ENCODE data around the gene ATP11B.

Gene ATP11B

DNA sequence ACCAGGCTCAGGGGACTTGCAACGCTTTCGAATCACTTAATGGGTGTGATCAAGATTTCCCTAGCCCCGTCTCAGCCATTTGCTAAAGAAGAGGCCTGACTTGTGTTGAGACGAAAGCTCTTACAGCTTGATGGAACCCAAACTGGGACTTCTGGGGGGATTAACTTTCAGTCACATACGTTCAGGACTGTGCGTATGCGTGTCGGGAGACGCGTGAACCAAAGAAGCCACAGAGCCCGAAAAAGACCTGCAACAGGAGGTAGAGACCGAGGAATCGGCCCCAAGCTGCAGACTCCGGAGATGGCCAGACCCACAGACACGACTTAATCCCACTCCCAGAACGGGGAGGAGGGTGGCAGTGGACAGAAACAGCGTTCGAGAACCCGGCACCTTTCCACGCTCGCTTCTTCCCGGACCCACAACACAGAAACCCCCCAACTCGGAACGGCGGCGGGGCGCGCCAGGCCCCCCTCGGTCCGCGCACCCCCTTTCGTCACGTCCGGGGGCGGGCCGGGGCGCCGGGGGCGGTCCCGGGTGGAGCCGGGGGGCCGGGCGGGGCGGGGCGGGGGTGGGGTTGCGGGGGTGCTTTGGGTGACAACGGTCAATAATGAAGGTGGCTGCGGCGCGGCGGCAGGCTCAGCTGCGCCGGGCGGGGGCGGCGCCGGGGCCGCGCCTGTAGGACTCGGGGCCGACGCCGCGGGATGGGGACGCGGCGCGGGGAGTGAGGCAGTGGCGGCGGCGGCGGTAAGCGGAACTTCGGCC lies at the start of gene ATP11B:
ATP11B (plus strand) TSS at position 604 of the 762 bp plus-strand sequence. CDS start 256 bp downstream, outside the sequence.
- DNase-seq (ENCODE audit: low read depth in 1 of 2, low spot score in 1 of 2), result peak; percentile 62 to 66

DNA sequence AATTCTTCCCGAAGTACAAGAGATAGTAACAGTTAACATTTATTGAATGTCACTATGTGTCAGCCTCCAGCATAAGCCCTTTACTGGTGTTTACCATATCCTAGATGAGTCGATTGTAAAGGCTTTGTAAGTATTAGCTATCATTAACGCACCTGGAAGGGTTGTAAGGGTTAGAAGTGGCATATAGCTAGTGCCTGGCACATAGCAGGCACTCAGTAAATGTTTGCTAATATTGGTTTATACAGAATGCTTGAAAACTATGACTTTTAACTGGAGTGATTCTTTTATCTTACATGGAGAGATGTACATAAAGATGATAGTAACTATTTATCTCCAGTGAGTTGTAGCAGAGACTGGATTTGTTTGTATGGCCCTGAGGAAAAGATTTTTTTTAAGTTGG lies 46.3 kb upstream of the ATP11B start:
- DNase-seq (ENCODE audit: low read depth in 1 of 2, low spot score in 1 of 2), result no peak

DNA sequence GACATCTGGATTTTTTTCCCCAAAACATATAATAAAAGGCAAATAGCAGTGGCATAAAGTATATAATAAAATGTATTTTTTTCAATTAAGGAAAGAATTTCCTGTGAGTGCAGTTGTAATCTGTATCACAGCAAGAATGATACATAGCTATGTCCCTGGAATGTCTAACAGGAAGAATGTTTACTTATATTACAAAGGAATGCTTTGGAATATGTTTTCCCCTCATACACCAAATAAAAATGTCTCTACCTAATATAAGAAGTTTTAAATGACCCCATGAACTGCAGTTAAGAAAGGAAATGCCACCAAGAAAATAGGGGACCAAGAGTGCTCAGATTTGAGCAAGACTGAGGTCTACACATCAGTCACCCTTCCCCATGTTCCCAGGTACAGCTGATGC lies 38.0 kb upstream of the ATP11B start:
- no peak for DNase-seq (ENCODE audit: low read depth in 1 of 2, low spot score in 1 of 2)

DNA sequence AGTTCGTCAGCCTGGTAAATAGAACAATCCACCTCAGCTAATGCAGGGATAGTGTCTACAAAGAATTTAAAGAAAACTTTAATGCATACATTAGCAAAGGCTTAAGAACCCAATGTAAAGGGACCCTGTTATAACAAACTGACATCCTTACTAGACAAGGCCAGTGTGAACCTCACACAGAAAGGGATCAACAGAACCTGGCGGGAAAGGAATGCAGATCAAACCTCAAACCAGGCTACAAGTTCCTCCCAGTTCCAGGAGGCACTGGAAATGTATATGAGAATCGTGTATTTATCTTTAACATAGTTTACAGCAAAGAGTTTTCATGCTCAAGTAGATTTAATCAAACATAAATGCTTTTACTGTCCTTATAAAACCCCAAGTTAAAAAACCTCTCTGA lies 37.6 kb upstream of the ATP11B start:
- DNase-seq (ENCODE audit: low read depth in 1 of 2, low spot score in 1 of 2), result no peak

DNA sequence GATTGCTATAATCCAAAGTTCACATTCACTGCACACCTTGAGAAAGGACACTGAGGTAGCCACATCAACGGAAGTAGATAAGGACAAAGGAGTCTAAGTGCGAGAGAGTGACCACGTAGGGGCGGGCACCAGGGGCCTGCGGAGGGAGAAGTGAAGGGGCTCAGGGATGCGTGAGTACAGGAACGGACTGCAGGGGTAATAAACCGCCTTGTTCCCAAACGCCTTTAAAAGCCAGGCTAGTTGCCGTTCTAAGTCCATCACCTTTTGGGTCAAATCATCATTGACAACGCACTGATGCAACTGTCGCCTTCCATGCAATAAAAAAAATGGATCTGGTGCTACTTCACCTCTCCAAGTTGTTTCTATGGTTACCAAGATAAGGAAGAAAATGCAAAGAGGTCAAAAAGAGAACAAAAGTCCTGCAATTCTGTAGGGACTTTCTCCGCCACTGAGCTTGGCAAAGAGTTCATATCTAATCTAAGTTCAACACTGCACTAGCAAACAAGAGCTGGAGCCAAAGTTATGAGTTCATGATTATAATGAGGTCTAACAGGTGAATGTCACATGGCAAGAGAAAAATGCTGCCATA lies 32.6 kb upstream of the ATP11B start:
- no peak for DNase-seq (ENCODE audit: low read depth in 1 of 2, low spot score in 1 of 2)

DNA sequence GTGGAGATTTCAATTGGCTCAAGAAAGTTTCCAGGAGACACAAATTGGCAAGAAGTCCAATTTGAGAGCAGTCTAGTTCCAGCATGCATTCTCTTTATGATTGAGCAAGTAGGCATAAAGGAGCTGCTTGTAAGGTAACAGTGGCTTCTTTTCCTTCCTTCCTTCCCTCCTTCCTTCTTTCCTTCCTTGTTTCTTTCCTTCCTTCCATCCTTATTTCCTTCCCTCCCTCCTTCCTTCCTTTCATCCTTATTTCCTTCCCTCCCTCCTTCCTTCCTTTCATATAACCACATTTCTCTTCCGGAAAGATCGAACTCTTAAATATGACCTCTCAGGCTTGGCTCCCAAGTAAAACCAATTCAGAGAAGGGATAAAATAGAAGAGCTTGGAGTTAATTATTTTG lies 29.4 kb upstream of the ATP11B start:
- DNase-seq (ENCODE audit: low read depth in 1 of 2, low spot score in 1 of 2), result no peak

DNA sequence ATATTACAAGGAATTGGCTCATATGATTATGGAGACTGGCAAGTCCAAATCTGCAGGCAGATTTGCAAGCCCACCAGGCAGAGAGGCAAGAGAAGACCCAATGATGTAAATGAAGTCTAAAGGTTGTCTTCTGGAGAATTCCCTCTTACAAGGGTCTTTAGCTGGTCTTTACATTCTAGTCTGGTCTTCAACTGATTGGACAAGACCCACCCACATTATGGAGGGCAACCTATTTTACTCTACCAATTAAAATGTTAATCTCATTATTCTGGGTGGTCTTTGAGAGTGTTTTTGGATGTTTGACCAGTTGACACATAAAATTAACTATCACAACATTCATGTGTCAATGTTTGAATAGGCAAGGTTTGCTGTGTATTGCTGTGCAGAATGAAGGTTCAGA lies 28.0 kb upstream of the ATP11B start:
- no peak for DNase-seq (ENCODE audit: low read depth in 1 of 2, low spot score in 1 of 2)

DNA sequence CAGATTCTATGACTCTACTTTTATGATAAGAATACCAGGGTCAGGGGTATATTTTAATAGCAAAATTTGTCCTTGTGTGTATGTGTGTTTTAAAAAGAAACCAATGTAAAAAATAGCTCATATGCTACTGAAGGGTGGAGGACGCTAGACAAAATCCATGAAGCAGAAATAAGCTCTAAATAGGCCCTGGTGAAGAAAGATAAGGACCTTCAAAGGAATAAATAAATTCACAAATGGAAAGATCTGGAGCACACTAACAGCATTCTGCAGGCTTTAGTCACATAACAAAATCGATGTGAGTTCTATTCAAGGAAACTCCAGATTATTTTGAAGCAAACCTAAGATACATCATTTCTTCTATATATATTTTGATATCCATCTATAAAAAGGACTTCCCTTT lies 27.2 kb upstream of the ATP11B start:
- DNase-seq (ENCODE audit: low read depth in 1 of 2, low spot score in 1 of 2), result no peak

DNA sequence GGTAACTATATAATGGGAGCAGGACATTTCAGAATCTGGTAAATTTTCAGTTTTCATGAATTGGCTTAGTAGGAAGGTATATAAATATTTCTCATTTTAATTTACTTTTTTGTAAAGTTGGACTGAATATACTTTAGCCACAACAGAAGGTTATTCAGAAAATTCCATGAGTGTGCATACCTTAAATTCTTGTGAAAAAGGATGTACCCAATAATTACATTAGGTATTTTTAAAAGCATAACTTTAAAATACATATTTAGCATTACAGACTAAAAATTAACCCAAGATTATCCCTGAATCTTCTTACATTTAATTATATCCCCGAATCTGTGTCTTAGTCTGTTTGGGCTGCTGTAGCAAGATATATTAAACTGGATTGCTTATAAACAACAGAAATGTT lies 24.9 kb upstream of the ATP11B start:
- DNase-seq (ENCODE audit: low read depth in 1 of 2, low spot score in 1 of 2), result no peak

DNA sequence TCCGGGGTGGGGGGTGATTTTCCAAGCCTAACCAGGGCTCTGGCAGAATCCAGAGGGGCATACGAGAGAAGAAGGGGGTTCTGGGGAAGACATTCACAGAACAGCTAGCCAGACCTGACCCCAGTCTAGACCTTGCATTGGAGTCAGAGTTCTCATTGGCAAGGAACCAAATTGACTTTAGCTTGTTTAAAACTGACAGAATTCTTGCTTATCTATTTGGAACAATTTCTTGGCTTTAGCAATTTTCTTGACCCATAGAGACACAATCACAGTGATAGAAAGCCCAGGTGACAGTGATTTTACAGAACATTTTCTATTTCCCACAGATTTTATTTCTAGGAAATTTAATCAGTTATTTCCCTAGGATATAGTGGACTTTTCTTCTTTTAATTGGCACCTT lies 23.6 kb upstream of the ATP11B start:
- no peak for DNase-seq (ENCODE audit: low read depth in 1 of 2, low spot score in 1 of 2)

DNA sequence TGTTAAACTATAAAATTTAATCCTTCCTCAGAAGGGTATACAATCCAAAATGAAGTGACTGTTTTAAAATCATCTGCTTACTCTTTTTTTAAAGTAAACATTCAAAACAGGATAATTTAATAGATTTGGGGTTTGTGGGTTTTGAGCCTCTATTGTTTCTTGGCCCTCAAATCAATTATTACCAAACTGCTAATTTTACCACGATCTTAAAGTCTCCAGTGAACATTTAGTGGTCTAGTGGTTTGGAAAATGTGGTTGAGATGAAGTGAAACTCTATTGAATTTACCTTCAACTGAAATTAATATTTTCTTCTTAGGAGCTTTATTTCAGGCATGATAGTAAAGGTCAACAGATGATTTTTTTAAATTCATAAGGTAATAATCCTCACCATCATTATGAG lies 11.2 kb upstream of the ATP11B start:
- no peak for DNase-seq (ENCODE audit: low read depth in 1 of 2, low spot score in 1 of 2)

DNA sequence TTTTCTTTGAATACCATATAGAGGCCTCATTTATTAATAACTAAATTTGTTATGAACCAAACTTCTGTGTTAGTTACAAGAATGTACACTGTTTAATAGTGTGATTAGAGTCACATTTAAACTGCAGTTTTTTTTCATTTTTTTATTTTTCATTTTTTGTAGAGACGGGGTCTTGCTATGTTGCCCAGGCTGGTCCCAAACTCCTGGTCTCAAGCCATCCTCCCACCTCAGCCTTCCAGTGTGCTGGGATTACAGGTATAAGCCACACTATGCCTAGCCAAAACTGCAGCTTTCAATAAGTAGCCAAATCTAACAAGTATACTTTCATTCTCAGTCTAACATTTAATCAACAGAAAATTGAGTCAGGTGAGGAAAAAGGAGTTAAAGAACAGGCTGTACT lies 10.2 kb upstream of the ATP11B start:
- DNase-seq (ENCODE audit: low read depth in 1 of 2, low spot score in 1 of 2), result no peak

DNA sequence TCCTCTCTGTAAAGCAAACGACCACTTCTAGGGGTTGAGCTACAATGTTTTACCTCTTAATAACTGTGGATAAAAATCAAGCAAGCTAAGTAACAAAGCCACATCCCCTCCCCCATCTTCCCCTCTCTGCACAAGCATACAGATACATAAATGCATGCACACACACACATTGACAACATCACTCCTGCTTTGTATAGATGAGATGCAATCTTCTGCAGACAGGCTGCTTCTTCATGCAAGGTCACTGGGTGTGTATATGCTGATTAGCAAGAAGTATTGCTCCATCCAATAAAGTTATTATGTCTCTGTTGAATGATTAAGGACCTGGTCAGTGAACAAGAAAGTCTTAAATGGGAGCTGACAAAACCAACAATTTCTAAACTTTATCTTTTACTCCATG lies 8.8 kb upstream of the ATP11B start:
- no peak for DNase-seq (ENCODE audit: low read depth in 1 of 2, low spot score in 1 of 2)

DNA sequence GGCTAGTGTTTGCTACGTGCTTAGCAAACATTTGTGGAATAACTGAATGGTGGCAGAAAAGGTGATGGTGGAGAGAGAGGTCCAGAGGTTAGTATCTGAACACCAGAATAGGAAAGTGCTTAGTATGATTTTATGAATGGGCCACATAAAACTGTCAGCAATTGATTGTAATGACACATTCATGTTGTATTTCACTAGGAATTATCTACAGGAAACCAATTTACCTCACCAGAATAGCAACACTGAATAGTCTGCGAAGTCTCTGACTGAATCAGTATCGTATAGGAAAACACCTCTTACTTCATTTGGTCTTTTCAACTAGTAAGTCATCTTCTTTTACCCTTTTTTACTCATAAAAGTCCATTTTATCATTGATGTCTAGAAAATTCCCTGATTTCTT lies 8.2 kb upstream of the ATP11B start:
- no peak for DNase-seq (ENCODE audit: low read depth in 1 of 2, low spot score in 1 of 2)

DNA sequence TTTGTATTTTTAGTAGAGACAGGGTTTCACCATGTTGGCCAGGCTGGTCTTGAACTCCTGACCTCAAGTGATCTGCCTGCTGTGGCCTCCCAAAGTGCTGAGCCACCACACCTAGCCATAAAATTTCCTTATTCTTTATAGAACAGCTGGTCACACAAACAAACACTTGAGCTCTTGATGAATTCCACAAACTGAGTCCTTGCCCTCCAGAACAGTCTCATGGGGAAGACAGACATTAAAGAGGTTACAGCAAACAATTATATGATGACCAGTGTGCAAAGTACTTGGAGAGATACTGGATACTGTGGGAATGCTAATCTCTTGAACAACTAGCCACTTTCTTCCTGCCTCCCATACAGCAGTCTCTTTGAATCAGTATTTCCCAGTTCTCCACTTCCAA lies 7.5 kb upstream of the ATP11B start:
- DNase-seq (ENCODE audit: low read depth in 1 of 2, low spot score in 1 of 2), result no peak

DNA sequence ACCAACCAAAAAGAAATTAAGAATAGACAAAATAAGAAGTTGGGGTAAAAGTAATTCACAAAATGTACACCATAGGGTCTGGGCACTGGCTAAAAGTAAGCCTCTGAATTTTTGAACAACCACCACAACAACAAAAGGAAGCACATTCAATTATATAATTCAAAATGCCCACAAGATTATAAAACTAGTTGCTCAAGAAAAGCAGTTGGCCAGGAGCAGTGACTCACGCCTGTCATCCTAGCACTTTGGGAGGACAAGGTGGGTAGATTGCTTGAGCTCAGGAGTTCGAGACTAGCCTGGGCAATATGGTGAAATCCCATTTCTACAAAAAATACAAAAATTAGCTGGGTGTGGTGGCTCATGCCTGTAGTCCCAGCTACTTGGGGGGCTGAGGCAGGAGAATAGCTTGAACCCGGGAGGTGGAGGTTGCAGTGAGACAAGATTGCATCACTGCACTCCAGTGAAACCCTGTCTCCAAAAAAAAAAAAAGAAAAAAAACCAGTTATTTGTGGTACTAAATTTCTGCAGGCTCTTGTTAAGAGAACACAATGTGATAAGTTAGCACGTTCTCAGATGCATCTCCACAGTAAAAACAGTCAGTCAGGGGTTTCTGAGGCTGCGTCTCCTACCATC lies 6.6 kb upstream of the ATP11B start:
- DNase-seq (ENCODE audit: low read depth in 1 of 2, low spot score in 1 of 2), result no peak

DNA sequence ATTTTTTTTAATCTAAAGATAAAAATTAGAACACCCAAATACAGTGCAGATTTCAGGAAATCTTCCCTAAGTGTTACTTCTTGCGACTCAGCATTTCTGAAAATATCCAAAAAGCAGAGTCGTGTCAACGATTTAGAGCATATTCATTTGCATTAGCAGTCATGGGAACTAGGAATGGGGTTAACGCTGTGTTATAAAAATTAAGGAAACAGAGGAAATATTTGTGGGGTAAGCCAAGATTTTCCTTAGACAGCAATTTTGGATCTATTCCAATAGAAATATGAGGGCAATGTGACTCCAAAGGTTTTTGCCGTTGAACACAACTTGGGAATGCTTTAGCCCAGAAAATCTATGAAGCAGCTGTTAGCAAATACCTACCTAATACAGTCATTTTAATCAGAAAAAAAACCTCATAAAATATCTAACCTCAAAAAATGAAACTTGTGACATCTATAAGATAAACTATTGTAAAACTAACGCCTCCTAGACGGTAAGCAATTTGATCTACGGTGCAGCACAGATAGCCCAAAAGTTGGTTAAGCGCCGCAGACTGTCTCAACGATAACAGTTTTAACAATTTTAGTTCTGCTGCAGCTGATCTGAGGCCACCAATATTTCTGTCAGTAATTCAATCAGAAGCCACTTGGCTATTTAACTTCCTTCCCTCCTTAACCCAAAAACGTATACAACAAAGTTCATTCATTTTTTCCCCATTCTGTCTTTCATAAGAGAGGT lies 5.8 kb upstream of the ATP11B start:
- DNase-seq (ENCODE audit: low read depth in 1 of 2, low spot score in 1 of 2), result no peak

DNA sequence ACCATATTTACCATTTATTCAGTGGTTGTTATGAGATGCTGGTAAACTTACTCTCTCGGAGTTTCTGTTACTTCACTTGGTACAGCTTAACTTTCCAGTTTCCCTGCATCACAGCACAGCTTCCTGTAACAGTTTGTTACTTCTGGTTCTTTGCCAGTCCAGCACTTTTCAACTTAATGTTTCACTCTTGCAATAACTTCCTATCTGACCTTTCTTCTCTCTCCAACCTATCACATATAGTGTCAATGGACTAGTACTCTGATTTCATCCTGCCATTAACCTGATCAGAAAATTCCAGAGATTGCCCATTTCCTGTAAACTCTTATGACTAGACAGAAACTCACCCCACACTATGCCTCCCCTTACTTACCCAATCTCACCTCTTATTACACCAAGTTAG lies 3.9 kb upstream of the ATP11B start:
- no peak for DNase-seq (ENCODE audit: low read depth in 1 of 2, low spot score in 1 of 2)

DNA sequence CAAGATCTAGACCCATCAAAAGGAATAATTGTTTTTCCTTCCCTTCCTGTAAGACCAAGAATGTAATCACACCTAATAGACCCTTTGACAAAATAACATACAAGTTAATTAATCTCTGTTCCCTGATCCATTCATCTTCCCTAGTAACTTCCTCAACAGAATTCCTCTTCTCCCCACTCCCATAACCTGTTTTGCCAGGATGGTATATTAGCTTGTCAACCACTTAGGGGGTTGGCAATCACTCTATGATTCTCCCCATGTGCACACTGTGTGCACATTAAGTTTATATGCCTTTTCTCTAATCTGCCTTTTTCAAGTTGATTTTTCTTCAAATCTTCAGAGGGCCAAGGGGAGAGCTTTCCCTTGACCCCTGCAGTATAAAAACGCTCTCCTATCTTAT lies 2.7 kb upstream of the ATP11B start:
- DNase-seq (ENCODE audit: low read depth in 1 of 2, low spot score in 1 of 2), result no peak

DNA sequence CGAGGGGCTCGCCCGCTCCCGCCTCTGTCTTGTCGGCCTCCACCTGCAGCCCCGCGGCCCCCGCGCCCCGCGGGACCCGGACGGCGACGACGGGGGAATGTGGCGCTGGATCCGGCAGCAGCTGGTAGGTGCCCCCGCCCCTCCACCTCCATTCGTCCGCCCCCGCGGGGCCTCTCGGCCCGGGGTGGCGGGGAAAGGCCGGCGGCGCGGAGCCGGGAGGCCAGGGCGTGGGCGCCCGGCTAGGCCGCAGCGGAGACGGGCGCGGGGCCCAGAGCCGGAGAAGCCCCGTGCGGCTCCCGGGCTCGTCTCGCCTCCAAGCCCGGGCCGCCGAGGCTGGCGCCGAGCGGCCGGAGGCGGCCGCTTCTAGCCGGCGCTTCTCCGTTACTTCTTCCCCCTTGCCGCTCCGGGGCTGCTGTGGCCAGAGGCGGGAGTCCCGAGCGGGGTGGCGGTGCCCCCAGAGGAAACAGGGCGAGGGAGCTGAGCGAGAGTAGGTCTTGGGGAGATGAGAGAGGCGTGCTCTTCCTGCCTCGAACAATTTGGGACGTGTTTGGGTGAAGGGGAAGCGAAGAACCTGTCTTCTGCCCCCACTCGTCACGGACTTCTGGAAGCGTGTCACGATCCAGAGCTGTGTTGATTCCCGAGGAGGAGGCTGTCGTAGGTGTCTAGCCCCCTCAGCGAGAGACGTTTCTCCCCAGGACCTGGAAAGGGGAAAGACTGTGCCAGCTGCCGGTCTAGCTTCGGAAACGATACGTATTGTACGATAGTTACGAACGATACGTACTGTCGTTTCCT lies 555 bp downstream of the ATP11B start:
- DNase-seq (ENCODE audit: low read depth in 1 of 2, low spot score in 1 of 2), result peak; percentile 14 to 32

Measured in activated CD4-positive, alpha-beta T cell treated with anti-CD3 and anti-CD28 coated beads, Interleukin-2, amount 50 U/mL, for 24 hours (primary cell).